CD14-positive monocyte (primary cell): ENCODE data around the gene SUGCT. TPM values are rescaled to one million over a fixed set of nuclear protein-coding genes. Genes with fewer than 3 reads are reported as not detected.

Experiments used
- DNase-seq, 3 donors: peaks; one replicate each; pipeline ENCODE4 v3.0.0-alpha.2; 2011 to 2022
- H2AFZ ChIP-seq: 2 replicates; pipeline ENCODE4 v1.6.0; 2012; ENCODE audit warnings: mild to moderate bottlenecking, low read depth, low read length, inconsistent platforms; ENCODE audit not compliant: insufficient read depth, poor library complexity, severe bottlenecking
- H3K27ac ChIP-seq, 2 donors: 1 replicate in 1 of 2; 2 replicates in 1 of 2; pipeline ENCODE4 v1.5.1; 2012 to 2013; ENCODE audit warnings: low read length in 2 of 2, control low read depth in 1 of 2, inconsistent platforms in 1 of 2, low read depth in 1 of 2, mild to moderate bottlenecking in 1 of 2
- H3K27me3 ChIP-seq, 2 donors: one replicate each; pipeline versions ENCODE4 v1.6.0 to v1.6.1; 2011 to 2013; ENCODE audit warnings: low read length in 2 of 2; ENCODE audit not compliant: control insufficient read depth in 2 of 2, insufficient read depth in 2 of 2
- H3K36me3 ChIP-seq, 2 donors: replicated peaks in 1 of 2; 1 replicate in 1 of 2; 2 replicates in 1 of 2; pipeline versions ENCODE4 v1.5.1 to v1.6.1; 2012 to 2013; ENCODE audit warnings: low read length in 2 of 2, control low read depth in 1 of 2, inconsistent platforms in 1 of 2, mild to moderate bottlenecking in 1 of 2; ENCODE audit not compliant: insufficient read depth in 2 of 2, control insufficient read depth in 1 of 2
- H3K4me1 ChIP-seq, 2 donors: 1 replicate in 1 of 2; 2 replicates in 1 of 2; pipeline versions ENCODE4 v1.5.1 to v1.6.1; 2012 to 2013; ENCODE audit warnings: low read length in 2 of 2, control low read depth in 1 of 2, inconsistent platforms in 1 of 2, mild to moderate bottlenecking in 1 of 2, moderate library complexity in 1 of 2; ENCODE audit not compliant: insufficient read depth in 2 of 2, control insufficient read depth in 1 of 2
- H3K4me2 ChIP-seq: replicated peaks from 2 replicates; pipeline ENCODE3; 2012; ENCODE audit warnings: low read length, moderate library complexity, mild to moderate bottlenecking; ENCODE audit not compliant: poor library complexity, severe bottlenecking; ENCODE audit errors: extremely low read depth
- H3K4me3 ChIP-seq, 3 experiments: fragments of 200-600 bp in 1 of 3; sonication (generic) in 1 of 3; replicated peaks in 1 of 3; 1 replicate in 2 of 3; 2 replicates in 1 of 3; pipeline ENCODE4 v1.5.1; 2011 to 2013; ENCODE audit warnings: low read length in 3 of 3, mild to moderate bottlenecking in 3 of 3, control low read depth in 2 of 3, low read depth in 2 of 3, inconsistent platforms in 1 of 3, moderate library complexity in 1 of 3
- H3K79me2 ChIP-seq: 2 replicates; pipeline ENCODE4 v1.6.0; 2012; ENCODE audit warnings: mild to moderate bottlenecking, control low read depth, inconsistent platforms, low read length, moderate library complexity; ENCODE audit not compliant: insufficient read depth
- H3K9ac ChIP-seq: 2 replicates; pipeline ENCODE4 v1.6.0; 2017; ENCODE audit warnings: low read length, mild to moderate bottlenecking; ENCODE audit not compliant: insufficient read depth, poor library complexity, severe bottlenecking
- H3K9me3 ChIP-seq, 2 donors: replicated peaks in 1 of 2; 1 replicate in 1 of 2; 2 replicates in 1 of 2; pipeline versions ENCODE4 v1.5.1 to v1.6.1; 2012 to 2013; ENCODE audit warnings: low read length in 2 of 2, control low read depth in 1 of 2; ENCODE audit not compliant: control insufficient read depth in 1 of 2, insufficient read depth in 1 of 2
- H4K20me1 ChIP-seq: 2 replicates; pipeline ENCODE4 v1.6.0; 2012; ENCODE audit warnings: mild to moderate bottlenecking, low read length, control low read depth, moderate library complexity; ENCODE audit not compliant: insufficient read depth
- H3K27ac Mint-ChIP-seq, 7 donors: one replicate each; pipeline ENCODE4 v1.8.0; 2020; ENCODE audit warnings: mild to moderate bottlenecking in 7 of 7, mixed read lengths in 7 of 7, moderate library complexity in 6 of 7, inconsistent platforms in 2 of 7
- H3K27me3 Mint-ChIP-seq, 3 donors: one replicate each; pipeline ENCODE4 v1.8.0; 2021 to 2022; ENCODE audit warnings: low read depth in 3 of 3, mild to moderate bottlenecking in 3 of 3, mixed read lengths in 3 of 3, moderate library complexity in 3 of 3, inconsistent platforms in 1 of 3
- H3K36me3 Mint-ChIP-seq, 2 donors: one replicate each; pipeline ENCODE4 v1.8.0; 2020; ENCODE audit warnings: mixed read lengths in 2 of 2, inconsistent platforms in 1 of 2, mild to moderate bottlenecking in 1 of 2
- H3K4me1 Mint-ChIP-seq: one replicate; pipeline ENCODE4 v1.8.0; 2020; ENCODE audit warnings: mild to moderate bottlenecking, mixed read lengths
- H3K4me3 Mint-ChIP-seq, 2 donors: one replicate each; pipeline ENCODE4 v1.8.0; 2020; ENCODE audit warnings: mild to moderate bottlenecking in 2 of 2, mixed read lengths in 2 of 2, moderate library complexity in 1 of 2
- H3K9me3 Mint-ChIP-seq, 7 donors: one replicate each; pipeline ENCODE4 v1.8.0; 2020 to 2022; ENCODE audit warnings: mixed read lengths in 7 of 7, mild to moderate bottlenecking in 6 of 7, moderate library complexity in 6 of 7, inconsistent platforms in 2 of 7
- WGBS: methylation state at CpG from one replicate; pipeline ENCODE4 v1.1.5; 2013; ENCODE audit warnings: missing lambda C conversion rate; ENCODE audit not compliant: insufficient coverage; 5-methylcytosine and 5-hydroxymethylcytosine counted together
- intact Hi-C, 2 donors: fragments of 100-400 bp; cut with micrococcal nuclease; formaldehyde crosslinking; loops; one replicate each; pipeline versions ENCODE4 v1.15.0 to v1.15.1; 2023
- polyA plus RNA-seq, 3 donors: library from polyadenylated mRNA; depleted of rRNA in 1 of 3; unstranded in 2 of 3; stranded (reverse) in 1 of 3; fragments of 300-500 nt in 2 of 3; fragments of >200 nt in 1 of 3; fragmentation: Illumina TruSeq in 2 of 3; gene quantifications; 1 replicate in 2 of 3; 2 replicates in 1 of 3; pipeline ENCODE4 v1.2.3, GENCODE V29; 2012 to 2021
- TF ChIP-seq, protein P1 (sequence below): fragments of 200-600 bp; IDR thresholded peaks from one replicate; pipeline ENCODE4 v1.8.0; 2022; ENCODE audit warnings: antibody characterized with exemption, mild to moderate bottlenecking

Gene SUGCT
- polyA plus RNA-seq, 3 donors: not detected

- Histone ChIP-seq H3K27me3 (no peaks in the 10 kb centered on the region), H3K4me2 (no peak overlapping the region), H3K79me2 (no peaks in the 10 kb centered on the region), H4K20me1 (no peaks in the 10 kb centered on the region), H3K36me3 (no peaks in the 10 kb centered on the region), H3K9me3 (no peaks in the 10 kb centered on the region), H2AFZ (no peak overlapping the region), H3K4me3 (no peak overlapping the region), H3K9ac (no peak overlapping the region), H3K27ac (no peak overlapping the region), H3K4me1 (no peaks in the 10 kb centered on the region)
- peaks cover 4% of the 10 kb centered on the region for H3K4me1 Mint-ChIP-seq
- H3K9me3 Mint-ChIP-seq: peaks cover 0 to 5% (median under 1%) of the 10 kb centered on the region in 7 donors
- H3K36me3 Mint-ChIP-seq: no peaks in the 10 kb centered on the region
- no CpG with 5 or more reads among the region's 1 CpG for WGBS
- no peak for DNase-seq
- no peak overlapping the region for H3K4me3 Mint-ChIP-seq
- peaks cover 0 to 4% (median 4%) of the 10 kb centered on the region in 3 donors for H3K27me3 Mint-ChIP-seq
- TF ChIP-seq, protein P1, sequence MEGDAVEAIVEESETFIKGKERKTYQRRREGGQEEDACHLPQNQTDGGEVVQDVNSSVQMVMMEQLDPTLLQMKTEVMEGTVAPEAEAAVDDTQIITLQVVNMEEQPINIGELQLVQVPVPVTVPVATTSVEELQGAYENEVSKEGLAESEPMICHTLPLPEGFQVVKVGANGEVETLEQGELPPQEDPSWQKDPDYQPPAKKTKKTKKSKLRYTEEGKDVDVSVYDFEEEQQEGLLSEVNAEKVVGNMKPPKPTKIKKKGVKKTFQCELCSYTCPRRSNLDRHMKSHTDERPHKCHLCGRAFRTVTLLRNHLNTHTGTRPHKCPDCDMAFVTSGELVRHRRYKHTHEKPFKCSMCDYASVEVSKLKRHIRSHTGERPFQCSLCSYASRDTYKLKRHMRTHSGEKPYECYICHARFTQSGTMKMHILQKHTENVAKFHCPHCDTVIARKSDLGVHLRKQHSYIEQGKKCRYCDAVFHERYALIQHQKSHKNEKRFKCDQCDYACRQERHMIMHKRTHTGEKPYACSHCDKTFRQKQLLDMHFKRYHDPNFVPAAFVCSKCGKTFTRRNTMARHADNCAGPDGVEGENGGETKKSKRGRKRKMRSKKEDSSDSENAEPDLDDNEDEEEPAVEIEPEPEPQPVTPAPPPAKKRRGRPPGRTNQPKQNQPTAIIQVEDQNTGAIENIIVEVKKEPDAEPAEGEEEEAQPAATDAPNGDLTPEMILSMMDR: no peak
- intact Hi-C loops: no loop called here
- H3K27ac Mint-ChIP-seq: no peak overlapping the region
Measured at GRCh38 chr7:40704172-40704571, 569.4 kb downstream of the SUGCT start.

- DNase-seq: no peak
- Mint-ChIP-seq H3K27ac (no peak overlapping the region), H3K36me3 (no peaks in the 10 kb centered on the region), H3K4me1 (peaks cover 2% of the 10 kb centered on the region), H3K27me3 (peaks cover 0 to 2% (median 1%) of the 10 kb centered on the region in 3 donors), H3K9me3 (peaks cover 0 to 7% (median 0%) of the 10 kb centered on the region in 7 donors), H3K4me3 (no peak overlapping the region)
- no peak overlapping the region for H3K4me2 ChIP-seq
- H3K9me3 ChIP-seq: no peaks in the 10 kb centered on the region
- intact Hi-C loops: no loop called here
- H3K4me3 ChIP-seq: no peak overlapping the region
- TF ChIP-seq, protein P1: no peak
- no peaks in the 10 kb centered on the region for H3K79me2 ChIP-seq
- no peak overlapping the region for H2AFZ ChIP-seq
- 80% methylated on average over 1 of the region's 3 CpGs for WGBS
- H3K9ac ChIP-seq: no peak overlapping the region
- no peaks in the 10 kb centered on the region for H4K20me1 ChIP-seq
- H3K36me3 ChIP-seq: no peaks in the 10 kb centered on the region
- no peaks in the 10 kb centered on the region for H3K27me3 ChIP-seq
- no peaks in the 10 kb centered on the region for H3K4me1 ChIP-seq
- no peak overlapping the region for H3K27ac ChIP-seq
Measured at GRCh38 chr7:40706829-40707228, 572.0 kb downstream of the SUGCT start.
